Measurements from ENCODE around the gene B3GALT4.

Gene B3GALT4

GRCh38 chr6:33316603-33317418, 39.9 kb downstream of the B3GALT4 start:
- Histone ChIP-seq H3K36me3 (replicated peaks; ENCODE audit: low read depth, low read length) (peaks cover 43% of the 10 kb centered on the region), H4K20me1 (ENCODE audit: insufficient read depth, low read length) (peaks cover 9% of the 10 kb centered on the region), H2AFZ (ENCODE audit: low read depth, low read length) (no peak overlapping the region), H3K27me3 (ENCODE audit: low read depth, low read length) (no peaks in the 10 kb centered on the region), H3K4me3 (ENCODE audit: low read length) (peak overlapping the region; percentile 91), H3K9me3 (ENCODE audit: insufficient read depth, low read length) (no peaks in the 10 kb centered on the region), H3K4me1 (ENCODE audit: low read length) (peaks cover 41% of the 10 kb centered on the region), H3K27ac (ENCODE audit: low read length) (no peak overlapping the region), H3K79me2 (ENCODE audit: low read length) (peaks cover 49% of the 10 kb centered on the region), H3K9ac (ENCODE audit: low read length) (no peak overlapping the region), H3K4me2 (ENCODE audit: low read length) (peak overlapping the region; percentile 66)
- no peak for TF ChIP-seq CTCF (IDR thresholded peaks at IDR 0.05; ENCODE audit: low read depth, low read length)

GRCh38 chr6:33317419-33317668, 40.4 kb downstream of the B3GALT4 start:
- H3K27me3 ChIP-seq (ENCODE audit: low read depth, low read length), result no peaks in the 10 kb centered on the region
- no peaks in the 10 kb centered on the region for H3K9me3 ChIP-seq (ENCODE audit: insufficient read depth, low read length)
- peaks cover 3% of the 10 kb centered on the region for H4K20me1 ChIP-seq (ENCODE audit: insufficient read depth, low read length)
- peaks cover 49% of the 10 kb centered on the region for H3K79me2 ChIP-seq (ENCODE audit: low read length)
- H3K4me3 ChIP-seq (ENCODE audit: low read length), result peak overlapping the region; percentile 91
- peak overlapping the region; percentile 66 for H3K4me2 ChIP-seq (ENCODE audit: low read length)
- H3K27ac ChIP-seq (ENCODE audit: low read length), result peak overlapping the region; percentile 73
- H2AFZ ChIP-seq (ENCODE audit: low read depth, low read length), result no peak overlapping the region
- TF ChIP-seq CTCF (IDR thresholded peaks at IDR 0.05; ENCODE audit: low read depth, low read length) (no peak), EZH2phosphoT487 (IDR thresholded peaks at IDR 0.05; ENCODE audit: low read depth) (no peak)
- peaks cover 37% of the 10 kb centered on the region for H3K36me3 ChIP-seq (replicated peaks; ENCODE audit: low read depth, low read length)
- H3K9ac ChIP-seq (ENCODE audit: low read length), result peak overlapping the region; percentile 65; the same call in 1 of the 2 replicates
- H3K4me1 ChIP-seq (ENCODE audit: low read length), result peaks cover 39% of the 10 kb centered on the region

- H3K79me2 ChIP-seq (ENCODE audit: low read length), result peaks cover 48% of the 10 kb centered on the region
- peaks cover 39% of the 10 kb centered on the region for H3K4me1 ChIP-seq (ENCODE audit: low read length)
- H2AFZ ChIP-seq (ENCODE audit: low read depth, low read length), result no peak within 1 kb of the TSS
These were observed 40.9 kb downstream of the B3GALT4 start, which contains the start of gene ZBTB22 for GRCh38 chr6:33317669-33318425. Gene ZBTB22, minus strand, starts transcription at chr6:33317744. Its CDS starts 828 bp downstream, at chr6:33316916.

More at GRCh38 chr6:33317669-33318425, 40.9 kb downstream of the B3GALT4 start, which contains the start of gene ZBTB22:
- TF ChIP-seq EZH2phosphoT487 (IDR thresholded peaks at IDR 0.05; ENCODE audit: low read depth) (no peak), CTCF (IDR thresholded peaks at IDR 0.05; ENCODE audit: low read depth, low read length) (no peak)
- Histone ChIP-seq H3K4me2 (ENCODE audit: low read length) (peak within 1 kb of the TSS; percentile 76), H3K27me3 (ENCODE audit: low read depth, low read length) (no peaks in the 10 kb centered on the region), H3K4me3 (ENCODE audit: low read length) (peak within 1 kb of the TSS; percentile 91), H3K9me3 (ENCODE audit: insufficient read depth, low read length) (no peaks in the 10 kb centered on the region), H3K9ac (ENCODE audit: low read length) (peak within 1 kb of the TSS; percentile 65), H4K20me1 (ENCODE audit: insufficient read depth, low read length) (no peaks in the 10 kb centered on the region), H3K27ac (ENCODE audit: low read length) (peak within 1 kb of the TSS; percentile 73), H3K36me3 (replicated peaks; ENCODE audit: low read depth, low read length) (peaks cover 34% of the 10 kb centered on the region)

All from OCI-LY3 (cell line).